ENCODE data around the gene HSP90B1.

HSP90B1 gene

DNA sequence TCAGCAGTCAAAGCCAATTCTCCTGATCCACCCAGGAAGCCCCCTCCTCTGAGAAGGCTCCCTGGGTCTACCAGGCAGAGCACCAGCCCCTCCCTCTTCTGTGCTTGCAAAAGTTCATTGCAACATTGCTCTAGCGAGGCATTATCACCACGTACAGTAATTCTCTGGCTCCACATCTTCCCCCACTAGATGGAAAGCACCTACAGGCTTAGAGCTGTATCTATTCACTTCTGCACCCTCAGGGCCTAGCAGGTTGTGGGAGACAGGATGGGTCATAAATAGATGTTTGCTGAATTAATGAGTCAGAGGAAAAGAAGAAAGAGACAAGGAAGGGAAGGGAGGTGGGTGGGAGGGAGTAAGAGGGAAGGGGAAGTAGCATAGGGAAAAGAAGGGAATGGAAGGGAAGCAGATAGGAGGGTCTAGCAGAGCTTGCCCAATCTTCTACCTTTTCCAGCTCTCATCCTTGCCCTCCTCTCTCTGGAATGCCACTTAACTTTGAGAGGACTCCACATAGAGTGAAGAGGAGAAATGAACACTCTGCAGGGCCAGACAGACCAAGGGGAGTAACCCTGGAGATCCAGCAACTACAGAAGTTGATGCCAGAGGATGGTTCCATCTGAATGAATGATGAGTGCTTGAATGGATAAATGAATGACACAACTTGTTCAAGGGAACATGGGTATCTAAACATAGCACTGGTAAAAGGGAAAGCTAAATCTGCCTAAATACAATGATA lies 47.2 kb upstream of the HSP90B1 start (continued):
- TF ChIP-seq, protein P1, sequence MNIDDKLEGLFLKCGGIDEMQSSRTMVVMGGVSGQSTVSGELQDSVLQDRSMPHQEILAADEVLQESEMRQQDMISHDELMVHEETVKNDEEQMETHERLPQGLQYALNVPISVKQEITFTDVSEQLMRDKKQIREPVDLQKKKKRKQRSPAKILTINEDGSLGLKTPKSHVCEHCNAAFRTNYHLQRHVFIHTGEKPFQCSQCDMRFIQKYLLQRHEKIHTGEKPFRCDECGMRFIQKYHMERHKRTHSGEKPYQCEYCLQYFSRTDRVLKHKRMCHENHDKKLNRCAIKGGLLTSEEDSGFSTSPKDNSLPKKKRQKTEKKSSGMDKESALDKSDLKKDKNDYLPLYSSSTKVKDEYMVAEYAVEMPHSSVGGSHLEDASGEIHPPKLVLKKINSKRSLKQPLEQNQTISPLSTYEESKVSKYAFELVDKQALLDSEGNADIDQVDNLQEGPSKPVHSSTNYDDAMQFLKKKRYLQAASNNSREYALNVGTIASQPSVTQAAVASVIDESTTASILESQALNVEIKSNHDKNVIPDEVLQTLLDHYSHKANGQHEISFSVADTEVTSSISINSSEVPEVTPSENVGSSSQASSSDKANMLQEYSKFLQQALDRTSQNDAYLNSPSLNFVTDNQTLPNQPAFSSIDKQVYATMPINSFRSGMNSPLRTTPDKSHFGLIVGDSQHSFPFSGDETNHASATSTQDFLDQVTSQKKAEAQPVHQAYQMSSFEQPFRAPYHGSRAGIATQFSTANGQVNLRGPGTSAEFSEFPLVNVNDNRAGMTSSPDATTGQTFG (tag by site-specific recombination; IDR thresholded peaks at IDR 0.05; ENCODE audit: borderline replicate concordance) = no peak

DNA sequence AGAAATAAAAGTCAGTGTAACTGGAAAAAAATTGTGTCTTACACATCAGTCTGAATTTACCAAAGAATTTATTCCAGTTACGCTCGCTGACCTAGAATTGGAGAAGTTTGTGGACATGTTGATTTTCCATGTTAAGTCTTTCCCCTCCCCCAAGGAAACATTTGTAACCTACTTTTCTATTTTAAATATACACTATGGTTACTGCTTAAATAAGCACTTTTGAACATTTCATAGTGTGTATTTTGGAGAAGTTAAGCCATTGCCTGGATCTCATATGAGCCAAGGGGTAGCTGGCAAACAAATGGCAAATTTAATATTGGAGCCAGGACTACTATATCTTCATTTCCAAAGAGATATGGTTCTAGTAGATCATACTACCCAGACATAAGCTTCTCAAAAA lies 46.3 kb upstream of the HSP90B1 start:
- Histone ChIP-seq H3K4me1 (ENCODE audit: control insufficient read depth, insufficient read depth, low read length) (peaks cover 9% of the 10 kb centered on the region), H3K27ac (ENCODE audit: extremely low read depth, low read depth, low read length) (no peak overlapping the region), H3K9me3 (ENCODE audit: control insufficient read depth, insufficient read depth, low read depth, low read length) (no peaks in the 10 kb centered on the region), H3K4me3 (ENCODE audit: low read depth, low read length) (no peak overlapping the region), H3K36me3 (ENCODE audit: control insufficient read depth in 2 of 2, insufficient read depth in 1 of 2, low read length in 2 of 2) (no peaks in the 10 kb centered on the region)
- ChIA-PET CTCF (interaction anchor here (0.6 to 1.7 kb wide), 8 partner anchors 9 to 443 kb away, joined by 3 to 9 read pairs (median 4); partner anchors contain the start of gene HSP90B1), POLR2A (no interaction called here)
- TF ChIP-seq ZEB2 (tag by site-specific recombination; IDR thresholded peaks at IDR 0.05) = no peak

DNA sequence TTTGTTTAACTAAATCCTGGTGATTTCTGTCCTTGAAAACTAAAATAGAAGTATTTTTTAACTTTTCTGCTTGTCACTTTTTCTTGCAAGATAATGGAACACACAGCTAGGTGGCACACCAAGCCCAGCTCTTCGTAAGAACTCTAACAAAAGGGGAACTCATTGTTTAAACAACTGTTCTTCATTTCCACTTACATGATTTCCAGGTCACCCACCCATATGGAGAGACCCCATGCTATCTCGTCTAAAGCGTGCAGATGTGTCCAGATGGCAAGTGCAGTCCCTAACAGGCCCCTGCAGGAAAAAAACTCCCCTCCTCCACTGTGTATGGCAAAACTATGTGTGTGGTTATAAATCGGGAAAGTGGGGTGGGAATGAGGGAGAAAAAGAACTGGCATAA lies 45.9 kb upstream of the HSP90B1 start:
- ChIA-PET POLR2A (no interaction called here), CTCF (interaction anchor here (0.6 to 1.7 kb wide), 7 partner anchors 8 to 442 kb away, joined by 3 to 9 read pairs (median 4); partner anchors contain the start of gene HSP90B1)
- peaks cover 9% of the 10 kb centered on the region for H3K4me1 ChIP-seq (ENCODE audit: control insufficient read depth, insufficient read depth, low read length)
- no peak overlapping the region for H3K4me3 ChIP-seq (ENCODE audit: low read depth, low read length)
- H3K9me3 ChIP-seq (ENCODE audit: control insufficient read depth, insufficient read depth, low read depth, low read length) = no peaks in the 10 kb centered on the region
- H3K36me3 ChIP-seq (ENCODE audit: control insufficient read depth in 2 of 2, insufficient read depth in 1 of 2, low read length in 2 of 2) = no peaks in the 10 kb centered on the region
- no peak overlapping the region for H3K27ac ChIP-seq (ENCODE audit: extremely low read depth, low read depth, low read length)
- no peak for TF ChIP-seq ZNF629 (tag by site-specific recombination; IDR thresholded peaks at IDR 0.05)
- no peak for TF ChIP-seq ZNF394 (tag by site-specific recombination; IDR thresholded peaks at IDR 0.05; ENCODE audit: borderline replicate concordance)
- peak; percentile 62 for TF ChIP-seq ZNF654 (tag by site-specific recombination; IDR thresholded peaks at IDR 0.05; ENCODE audit: low read depth)
- TF ChIP-seq CTCF (tag by site-specific recombination; IDR thresholded peaks at IDR 0.05) = peak; percentile 19; the same call in 1 of the 2 replicates

DNA sequence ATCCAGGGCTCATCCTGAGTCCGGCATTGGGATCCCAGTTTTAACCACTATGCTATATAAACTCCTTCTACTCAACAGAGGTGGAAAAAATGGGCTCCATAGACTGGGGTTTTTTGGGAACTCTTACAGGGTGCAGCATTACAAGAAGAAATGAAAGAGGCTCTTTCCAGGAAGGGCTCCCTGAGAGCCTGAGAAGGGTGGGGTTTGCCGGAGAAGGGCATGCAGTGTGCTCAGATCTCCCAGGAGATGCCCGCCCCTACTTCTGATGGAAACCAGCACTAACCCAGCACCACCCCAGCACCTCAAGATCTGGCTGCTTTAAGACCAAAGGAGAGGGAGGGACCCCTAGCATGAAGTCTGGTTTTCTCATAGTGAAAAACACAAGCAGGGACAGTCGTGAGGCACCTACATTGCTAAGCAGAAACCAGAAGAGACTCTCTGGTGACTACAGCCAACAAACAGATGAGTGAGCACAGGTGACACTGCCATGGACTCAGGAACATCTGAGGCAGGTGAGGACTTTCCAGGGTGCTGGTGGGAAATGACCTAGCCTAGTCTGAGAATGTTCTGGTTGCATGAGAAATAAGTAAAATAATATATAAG lies 43.9 kb upstream of the HSP90B1 start:
- TF ChIP-seq, protein P2, sequence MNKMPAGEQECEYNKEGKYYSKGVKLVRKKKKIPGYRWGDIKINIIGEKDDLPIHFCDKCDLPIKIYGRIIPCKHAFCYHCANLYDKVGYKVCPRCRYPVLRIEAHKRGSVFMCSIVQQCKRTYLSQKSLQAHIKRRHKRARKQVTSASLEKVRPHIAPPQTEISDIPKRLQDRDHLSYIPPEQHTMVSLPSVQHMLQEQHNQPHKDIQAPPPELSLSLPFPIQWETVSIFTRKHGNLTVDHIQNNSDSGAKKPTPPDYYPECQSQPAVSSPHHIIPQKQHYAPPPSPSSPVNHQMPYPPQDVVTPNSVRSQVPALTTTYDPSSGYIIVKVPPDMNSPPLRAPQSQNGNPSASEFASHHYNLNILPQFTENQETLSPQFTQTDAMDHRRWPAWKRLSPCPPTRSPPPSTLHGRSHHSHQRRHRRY (tag by site-specific recombination; IDR thresholded peaks at IDR 0.05) = no peak
- no peak for TF ChIP-seq BCL11A (tag by site-specific recombination; IDR thresholded peaks at IDR 0.05; ENCODE audit: low read depth)
- TF ChIP-seq ZNF140 (tag by site-specific recombination; IDR thresholded peaks at IDR 0.05) = no peak
- TF ChIP-seq ZNF221 (tag by site-specific recombination; IDR thresholded peaks at IDR 0.05; ENCODE audit: borderline replicate concordance) = no peak
- no peak for TF ChIP-seq ATF2 (tag by site-specific recombination; IDR thresholded peaks at IDR 0.05; ENCODE audit: low read depth)
- TF ChIP-seq ZBTB8A (tag by site-specific recombination; IDR thresholded peaks at IDR 0.05) = no peak
- no peak for TF ChIP-seq ZNF510 (tag by site-specific recombination; IDR thresholded peaks at IDR 0.05; ENCODE audit: insufficient replicate concordance)
- no peak for TF ChIP-seq GLI2 (tag by site-specific recombination; IDR thresholded peaks at IDR 0.05; ENCODE audit: borderline replicate concordance, low read depth)
- TF ChIP-seq ZNF555 (tag by site-specific recombination; conservative IDR thresholded peaks at IDR 0.05) = no peak
- no peak for TF ChIP-seq ZNF544 (tag by site-specific recombination; IDR thresholded peaks at IDR 0.05)
- TF ChIP-seq, protein P3, sequence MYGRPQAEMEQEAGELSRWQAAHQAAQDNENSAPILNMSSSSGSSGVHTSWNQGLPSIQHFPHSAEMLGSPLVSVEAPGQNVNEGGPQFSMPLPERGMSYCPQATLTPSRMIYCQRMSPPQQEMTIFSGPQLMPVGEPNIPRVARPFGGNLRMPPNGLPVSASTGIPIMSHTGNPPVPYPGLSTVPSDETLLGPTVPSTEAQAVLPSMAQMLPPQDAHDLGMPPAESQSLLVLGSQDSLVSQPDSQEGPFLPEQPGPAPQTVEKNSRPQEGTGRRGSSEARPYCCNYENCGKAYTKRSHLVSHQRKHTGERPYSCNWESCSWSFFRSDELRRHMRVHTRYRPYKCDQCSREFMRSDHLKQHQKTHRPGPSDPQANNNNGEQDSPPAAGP (tag by site-specific recombination; IDR thresholded peaks at IDR 0.05) = no peak
- Histone ChIP-seq H3K9me3 (ENCODE audit: control insufficient read depth, insufficient read depth, low read depth, low read length) (no peaks in the 10 kb centered on the region), H3K36me3 (ENCODE audit: control insufficient read depth in 2 of 2, insufficient read depth in 1 of 2, low read length in 2 of 2) (no peaks in the 10 kb centered on the region), H3K4me3 (ENCODE audit: low read depth, low read length) (no peak overlapping the region), H3K4me1 (ENCODE audit: control insufficient read depth, insufficient read depth, low read length) (no peaks in the 10 kb centered on the region; the same call in 1 of the 2 replicates), H3K27ac (ENCODE audit: extremely low read depth, low read depth, low read length) (no peak overlapping the region)
- ChIA-PET CTCF (no interaction called here), POLR2A (no interaction called here)
